B cell (primary cell): ENCODE results near the gene ZCCHC7.

Source experiments
- EZH2 ChIP-seq: IDR thresholded peaks from 2 replicates; pipeline ENCODE4 v1.6.1; 2012; ENCODE audit warnings: borderline replicate concordance, low read depth, mild to moderate bottlenecking, moderate library complexity, low read length; ENCODE audit not compliant: insufficient read depth, poor library complexity, severe bottlenecking
- TF ChIP-seq, protein P1 (sequence below): fragments of 200-600 bp; IDR thresholded peaks from one replicate; pipeline ENCODE4 v1.8.0; 2022; ENCODE audit warnings: antibody characterized with exemption, mild to moderate bottlenecking

GRCh38 chr9:37385286-37385685 is 264.9 kb downstream of the ZCCHC7 start:
- TF ChIP-seq, protein P1, sequence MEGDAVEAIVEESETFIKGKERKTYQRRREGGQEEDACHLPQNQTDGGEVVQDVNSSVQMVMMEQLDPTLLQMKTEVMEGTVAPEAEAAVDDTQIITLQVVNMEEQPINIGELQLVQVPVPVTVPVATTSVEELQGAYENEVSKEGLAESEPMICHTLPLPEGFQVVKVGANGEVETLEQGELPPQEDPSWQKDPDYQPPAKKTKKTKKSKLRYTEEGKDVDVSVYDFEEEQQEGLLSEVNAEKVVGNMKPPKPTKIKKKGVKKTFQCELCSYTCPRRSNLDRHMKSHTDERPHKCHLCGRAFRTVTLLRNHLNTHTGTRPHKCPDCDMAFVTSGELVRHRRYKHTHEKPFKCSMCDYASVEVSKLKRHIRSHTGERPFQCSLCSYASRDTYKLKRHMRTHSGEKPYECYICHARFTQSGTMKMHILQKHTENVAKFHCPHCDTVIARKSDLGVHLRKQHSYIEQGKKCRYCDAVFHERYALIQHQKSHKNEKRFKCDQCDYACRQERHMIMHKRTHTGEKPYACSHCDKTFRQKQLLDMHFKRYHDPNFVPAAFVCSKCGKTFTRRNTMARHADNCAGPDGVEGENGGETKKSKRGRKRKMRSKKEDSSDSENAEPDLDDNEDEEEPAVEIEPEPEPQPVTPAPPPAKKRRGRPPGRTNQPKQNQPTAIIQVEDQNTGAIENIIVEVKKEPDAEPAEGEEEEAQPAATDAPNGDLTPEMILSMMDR: no peak
- no peak for TF ChIP-seq EZH2
